ENCODE measurements around the gene MYRFL.

GRCh38 chr12:69896653-69897381, 71.8 kb downstream of the MYRFL start:
- TF ChIP-seq CTCF (IDR thresholded peaks at IDR 0.05; ENCODE audit: low read depth, low read length, poor library complexity, severe bottlenecking) (no peak), EZH2phosphoT487 (IDR thresholded peaks at IDR 0.05; ENCODE audit: borderline replicate concordance, low read length) (no peak)

Measured in DOHH2 (cell line).